Kidney (tissue), 22 donors: ENCODE measurements around the gene SUGP2. TPM values are rescaled to one million over a fixed set of nuclear protein-coding genes. Genes with fewer than 3 reads are reported as not detected.

ENCODE experiments used
- DNase-seq, 5 donors: peaks; one replicate each; pipeline ENCODE4 v3.0.0-alpha.2; 2013 to 2020
- FAIRE-seq: peaks from 2 replicates; lab custom pipeline; 2012; peaks lifted over from hg19 to GRCh38; lab: Jason Lieb, UNC
- H3K27ac ChIP-seq, 2 donors: one replicate each; pipeline ENCODE4 v1.7.0; 2013; ENCODE audit warnings: low read depth in 2 of 2, low read length in 2 of 2, inconsistent platforms in 1 of 2
- H3K27me3 ChIP-seq: one replicate; pipeline ENCODE4 v1.7.1; 2013; ENCODE audit warnings: low read length, inconsistent platforms; ENCODE audit not compliant: control insufficient read depth, insufficient read depth
- H3K36me3 ChIP-seq, 3 donors: one replicate each; pipeline versions ENCODE4 v1.7.0 to v1.7.1; 2013; ENCODE audit warnings: low read length in 3 of 3, control low read depth in 1 of 3, inconsistent platforms in 1 of 3; ENCODE audit not compliant: insufficient read depth in 3 of 3, control insufficient read depth in 2 of 3
- H3K4me1 ChIP-seq, 3 donors: one replicate each; pipeline versions ENCODE4 v1.7.0 to v1.7.1; 2013; ENCODE audit warnings: low read length in 3 of 3, inconsistent platforms in 1 of 3, low read depth in 1 of 3; ENCODE audit not compliant: control insufficient read depth in 2 of 3, insufficient read depth in 2 of 3
- H3K4me3 ChIP-seq, 3 donors: one replicate each; pipeline versions ENCODE4 v1.7.0 to v1.8.1; 2013; ENCODE audit warnings: low read length in 3 of 3, control low read depth in 1 of 3, inconsistent platforms in 1 of 3
- H3K9ac ChIP-seq, 3 donors: one replicate each; pipeline versions ENCODE4 v1.7.0 to v1.7.1; 2013; ENCODE audit warnings: low read length in 3 of 3, control low read depth in 1 of 3, inconsistent platforms in 1 of 3
- H3K9me3 ChIP-seq, 3 donors: one replicate each; pipeline versions ENCODE4 v1.7.0 to v1.7.1; 2013; ENCODE audit warnings: low read length in 3 of 3, control low read depth in 1 of 3, inconsistent platforms in 1 of 3; ENCODE audit not compliant: control insufficient read depth in 2 of 3, insufficient read depth in 1 of 3
- CTCF ChIP-seq: IDR thresholded peaks from 3 replicates; pipeline ENCODE4 v1.5.1; 2012; ENCODE audit warnings: mild to moderate bottlenecking, moderate library complexity, borderline replicate concordance; ENCODE audit not compliant: insufficient read depth; ENCODE audit errors: extremely low read depth
- intact Hi-C: fragments of 100-400 bp; cut with DNase I; formaldehyde crosslinking; loops from one replicate; pipeline ENCODE4 v1.11.1; 2022
- long read RNA-seq, 10 donors: library from polyadenylated mRNA in 1 of 10; unstranded in 1 of 10; transcript quantifications; one replicate each; pipeline ENCODE4 v2.0.0 and lab custom pipeline, GENCODE V29; 2021 to 2026
- polyA plus RNA-seq: library from polyadenylated mRNA; stranded (reverse); fragments of 350-450 nt; fragmentation: Illumina TruSeq; extraction: RNeasy Lipid Tissue Mini Kit (QIAGEN cat#74804); gene quantifications from one replicate; pipeline ENCODE4 v1.2.3, GENCODE V29; 2014; ENCODE audit warnings: low read depth, low replicate concordance; ENCODE audit not compliant: insufficient read depth
- total RNA-seq: library from RNA; stranded (reverse); fragmentation: NEBNext Ultra II Directional; extraction: Animal tissue kit (Norgen Biotek cat#: 25700); gene quantifications from one replicate; pipeline ENCODE4 v1.2.1, GENCODE V29; 2021
- donor health status: control.
- donor health status: control.
- donor health status: control.
- donor health status: control.
- donor health status: control.
- donor health status: DM: yes; HTN: yes; CAD: no.
- donor health status: Normal renal cell carcinoma (clear cell type).

SUGP2 gene
- total RNA-seq: 74.1 TPM
- polyA plus RNA-seq: 47.5 TPM
- long read RNA-seq, donor 1, partial matches to known transcripts: 40 of 42 reads
- long read RNA-seq, donor 1, other reads (novel, unspliced or antisense): 0 of 42 reads
- long read RNA-seq, donor 2, partial matches to known transcripts: 42 of 45 reads
- long read RNA-seq, donor 2, other reads (novel, unspliced or antisense): 0 of 45 reads
- long read RNA-seq, donor 3, partial matches to known transcripts: 51 of 56 reads
- long read RNA-seq, donor 3, other reads (novel, unspliced or antisense): 0 of 56 reads
- long read RNA-seq, donor 4, full-length matches to known transcripts: 2 of 19 reads
- long read RNA-seq, donor 4, partial matches to known transcripts: 17 of 19 reads
- long read RNA-seq, donor 4, other reads (novel, unspliced or antisense): 0 of 19 reads
- long read RNA-seq, donor 5: 0 reads
- long read RNA-seq, donor 6, partial matches to known transcripts: 5 of 5 reads
- long read RNA-seq, donor 6, other reads (novel, unspliced or antisense): 0 of 5 reads
- long read RNA-seq, donor 7, full-length matches to known transcripts: 9 of 26 reads
- long read RNA-seq, donor 7, partial matches to known transcripts: 4 of 26 reads
- long read RNA-seq, donor 7, other reads (novel, unspliced or antisense): 13 of 26 reads
- long read RNA-seq, donor 8, partial matches to known transcripts: 37 of 38 reads
- long read RNA-seq, donor 8, other reads (novel, unspliced or antisense): 0 of 38 reads
- long read RNA-seq, donor 9, partial matches to known transcripts: 6 of 6 reads
- long read RNA-seq, donor 9, other reads (novel, unspliced or antisense): 0 of 6 reads
- long read RNA-seq, donor 10, partial matches to known transcripts: 28 of 31 reads
- long read RNA-seq, donor 10, other reads (novel, unspliced or antisense): 0 of 31 reads

DNA sequence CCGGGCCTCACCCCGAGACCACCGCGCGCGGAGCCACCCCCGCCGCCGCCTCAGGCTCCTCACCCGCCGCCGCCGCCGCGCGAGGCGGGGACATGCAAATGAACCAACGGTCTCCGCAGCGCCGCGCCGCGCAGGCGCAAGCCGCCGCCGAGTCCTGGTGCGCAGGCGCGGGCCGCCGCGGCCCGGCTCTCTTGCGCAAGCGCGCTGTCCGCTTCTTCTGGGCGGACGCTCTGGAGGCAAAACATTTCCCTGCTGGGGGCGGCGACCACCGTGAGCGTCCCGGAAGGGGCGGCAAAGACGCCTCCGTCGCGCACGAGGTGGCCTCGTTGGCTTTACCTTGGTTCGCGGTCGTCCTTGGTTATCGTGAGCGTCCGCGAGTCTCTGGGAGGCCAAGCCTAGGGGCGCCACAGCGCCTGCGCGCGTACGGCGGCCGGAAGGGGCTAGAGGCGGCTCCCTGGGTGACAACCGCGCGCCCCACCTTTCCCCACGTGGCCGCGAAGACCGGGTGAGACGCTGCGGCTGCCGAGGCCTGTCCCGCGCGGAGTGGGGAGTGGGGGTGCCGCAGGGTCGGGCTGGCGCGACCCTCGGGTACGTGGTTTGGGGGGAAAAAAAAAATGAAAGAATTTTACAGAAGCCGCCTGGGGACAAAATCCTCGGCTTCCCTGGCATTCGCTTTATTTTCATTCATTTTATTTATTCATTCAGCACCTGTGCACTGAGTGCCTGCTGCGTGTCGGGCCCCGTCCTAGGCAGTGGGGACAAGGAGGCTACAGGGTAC lies at the start of gene SUGP2, which contains the start of gene ARMC6:
Gene SUGP2, minus strand, starts transcription at position 92 of the 778 bp plus-strand sequence. CDS start 2,446 bp downstream, outside the sequence.
Gene ARMC6, plus strand, starts transcription at position 178 of the 778 bp plus-strand sequence. CDS start 607 bp downstream, outside the sequence.
- Histone ChIP-seq H3K4me1 (peaks cover 0 to 12% (median 0%) of the 10 kb centered on the region in 3 donors), H3K36me3 (peaks cover 0 to 4% (median 0%) of the 10 kb centered on the region in 3 donors), H3K9me3 (no peaks in the 10 kb centered on the region), H3K27me3 (no peaks in the 10 kb centered on the region), H3K9ac (peak within 1 kb of the TSS; percentile 75 to 85 (median 80)), H3K27ac (peak within 1 kb of the TSS; percentile 87 to 92), H3K4me3 (peak within 1 kb of the TSS; percentile 81 to 90 (median 85))
- intact Hi-C loops: no loop called here
- DNase-seq: peak; percentile 93 to 96 (median 95)
- no peak for FAIRE-seq
- TF ChIP-seq CTCF: no peak

GRCh38 chr19:19081642-19082151 lies 48.4 kb upstream of the SUGP2 start:
- no peak overlapping the region for H3K4me3 ChIP-seq
- H3K9ac ChIP-seq: no peak overlapping the region
- no peaks in the 10 kb centered on the region for H3K36me3 ChIP-seq
- TF ChIP-seq CTCF: no peak
- H3K4me1 ChIP-seq: peaks cover 0 to 7% (median 5%) of the 10 kb centered on the region in 3 donors
- FAIRE-seq (no peak), DNase-seq (peak in 1 of 5 donors; percentile 77)
- H3K27ac ChIP-seq: peak overlapping the region; percentile 6 to 49
- intact Hi-C loops: no loop called here
- H3K27me3 ChIP-seq: no peaks in the 10 kb centered on the region
- no peaks in the 10 kb centered on the region for H3K9me3 ChIP-seq

DNA sequence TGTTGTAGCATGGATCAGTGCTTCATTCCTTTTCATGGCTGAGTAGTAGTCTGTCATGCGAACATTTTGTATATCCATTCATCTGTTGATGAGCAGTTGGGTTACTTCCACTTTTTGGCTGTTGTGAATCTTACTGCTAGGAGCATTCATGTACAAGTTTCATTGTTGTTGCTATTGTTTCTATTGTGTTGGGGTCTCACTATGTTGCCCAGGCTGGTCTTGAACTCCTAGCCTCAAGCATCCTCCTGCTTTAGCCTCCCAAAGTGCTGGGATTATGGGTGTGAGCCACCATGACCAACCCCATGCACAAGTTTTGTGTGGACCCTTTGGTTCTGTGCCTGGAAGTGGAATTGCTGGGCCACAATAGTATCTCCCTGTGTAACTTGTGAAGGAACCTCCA lies 46.3 kb upstream of the SUGP2 start:
- Histone ChIP-seq H3K27me3 (no peaks in the 10 kb centered on the region), H3K9ac (no peak overlapping the region), H3K4me3 (no peak overlapping the region), H3K36me3 (peaks cover 0 to 3% (median 0%) of the 10 kb centered on the region in 3 donors), H3K27ac (no peak overlapping the region), H3K4me1 (peaks cover 0 to 8% (median 5%) of the 10 kb centered on the region in 3 donors), H3K9me3 (no peaks in the 10 kb centered on the region)
- intact Hi-C loops: no loop called here
- no peak for TF ChIP-seq CTCF
- no peak for DNase-seq
- no peak for FAIRE-seq
